ENCODE measurements around the gene CNTN4. TPM values are rescaled to one million over a fixed set of nuclear protein-coding genes. Genes with fewer than 3 reads are reported as not detected.

Gene CNTN4
- total RNA-seq, 1 donor from 2014 or later, result 22.1 TPM

- no peak overlapping the region for H3K4me3 ChIP-seq
- no peaks in the 10 kb centered on the region for H3K4me1 ChIP-seq
- no peak for TF ChIP-seq POLR2A (IDR thresholded peaks at IDR 0.05)
- TF ChIP-seq, protein P1, sequence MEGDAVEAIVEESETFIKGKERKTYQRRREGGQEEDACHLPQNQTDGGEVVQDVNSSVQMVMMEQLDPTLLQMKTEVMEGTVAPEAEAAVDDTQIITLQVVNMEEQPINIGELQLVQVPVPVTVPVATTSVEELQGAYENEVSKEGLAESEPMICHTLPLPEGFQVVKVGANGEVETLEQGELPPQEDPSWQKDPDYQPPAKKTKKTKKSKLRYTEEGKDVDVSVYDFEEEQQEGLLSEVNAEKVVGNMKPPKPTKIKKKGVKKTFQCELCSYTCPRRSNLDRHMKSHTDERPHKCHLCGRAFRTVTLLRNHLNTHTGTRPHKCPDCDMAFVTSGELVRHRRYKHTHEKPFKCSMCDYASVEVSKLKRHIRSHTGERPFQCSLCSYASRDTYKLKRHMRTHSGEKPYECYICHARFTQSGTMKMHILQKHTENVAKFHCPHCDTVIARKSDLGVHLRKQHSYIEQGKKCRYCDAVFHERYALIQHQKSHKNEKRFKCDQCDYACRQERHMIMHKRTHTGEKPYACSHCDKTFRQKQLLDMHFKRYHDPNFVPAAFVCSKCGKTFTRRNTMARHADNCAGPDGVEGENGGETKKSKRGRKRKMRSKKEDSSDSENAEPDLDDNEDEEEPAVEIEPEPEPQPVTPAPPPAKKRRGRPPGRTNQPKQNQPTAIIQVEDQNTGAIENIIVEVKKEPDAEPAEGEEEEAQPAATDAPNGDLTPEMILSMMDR (IDR thresholded peaks at IDR 0.05), result no peak
- TF ChIP-seq POLR2AphosphoS5 (IDR thresholded peaks at IDR 0.05; ENCODE audit: insufficient read depth in 1 of 2, low read depth in 1 of 2), result no peak
- intact Hi-C loops (cut with DNase I), result no loop called here
- no peaks in the 10 kb centered on the region for H3K9me3 ChIP-seq
- no peak for DNase-seq (ENCODE audit: extremely low spot score in 2 of 2)
- H3K36me3 ChIP-seq, result no peaks in the 10 kb centered on the region
- no peaks in the 10 kb centered on the region for H3K27me3 ChIP-seq
- H3K27ac ChIP-seq, result no peak overlapping the region
Measured at GRCh38 chr3:2861120-2861519, 762.5 kb downstream of the CNTN4 start.

GRCh38 chr3:2861920-2862319 is 763.3 kb downstream of the CNTN4 start:
- Histone ChIP-seq H3K9me3 (no peaks in the 10 kb centered on the region), H3K27ac (no peak overlapping the region), H3K36me3 (no peaks in the 10 kb centered on the region), H3K4me3 (no peak overlapping the region), H3K27me3 (no peaks in the 10 kb centered on the region), H3K4me1 (no peaks in the 10 kb centered on the region)
- DNase-seq (ENCODE audit: extremely low spot score in 2 of 2), result no peak
- TF ChIP-seq POLR2A (IDR thresholded peaks at IDR 0.05), result no peak
- no peak for TF ChIP-seq POLR2AphosphoS5 (IDR thresholded peaks at IDR 0.05; ENCODE audit: insufficient read depth in 1 of 2, low read depth in 1 of 2)
- TF ChIP-seq, protein P1 (IDR thresholded peaks at IDR 0.05), result no peak
- intact Hi-C loops (cut with DNase I), result no loop called here

GRCh38 chr3:2862366-2862765 is 763.7 kb downstream of the CNTN4 start:
- Histone ChIP-seq H3K4me1 (no peaks in the 10 kb centered on the region), H3K27ac (no peak overlapping the region), H3K9me3 (no peaks in the 10 kb centered on the region), H3K36me3 (no peaks in the 10 kb centered on the region), H3K27me3 (no peaks in the 10 kb centered on the region), H3K4me3 (no peak overlapping the region)
- TF ChIP-seq POLR2AphosphoS5 (IDR thresholded peaks at IDR 0.05; ENCODE audit: insufficient read depth in 1 of 2, low read depth in 1 of 2), result no peak
- TF ChIP-seq, protein P1 (IDR thresholded peaks at IDR 0.05), result no peak
- no peak for TF ChIP-seq POLR2A (IDR thresholded peaks at IDR 0.05)
- no peak for DNase-seq (ENCODE audit: extremely low spot score in 2 of 2)
- intact Hi-C loops (cut with DNase I), result no loop called here

- DNase-seq (ENCODE audit: extremely low spot score in 2 of 2), result no peak
- Histone ChIP-seq H3K27ac (no peak overlapping the region), H3K4me1 (no peaks in the 10 kb centered on the region), H3K27me3 (no peaks in the 10 kb centered on the region), H3K36me3 (no peaks in the 10 kb centered on the region), H3K4me3 (no peak overlapping the region), H3K9me3 (no peaks in the 10 kb centered on the region)
- TF ChIP-seq POLR2A (IDR thresholded peaks at IDR 0.05), result no peak
- TF ChIP-seq POLR2AphosphoS5 (IDR thresholded peaks at IDR 0.05; ENCODE audit: insufficient read depth in 1 of 2, low read depth in 1 of 2), result no peak
- TF ChIP-seq, protein P1 (IDR thresholded peaks at IDR 0.05), result no peak
- intact Hi-C loops (cut with DNase I), result no loop called here
Measured at GRCh38 chr3:2863127-2863526, 764.5 kb downstream of the CNTN4 start.

GRCh38 chr3:2869905-2870304 is 771.2 kb downstream of the CNTN4 start:
- DNase-seq (ENCODE audit: extremely low spot score in 2 of 2), result no peak
- Histone ChIP-seq H3K4me1 (no peaks in the 10 kb centered on the region), H3K36me3 (no peaks in the 10 kb centered on the region), H3K9me3 (no peaks in the 10 kb centered on the region), H3K4me3 (no peak overlapping the region), H3K27ac (no peak overlapping the region), H3K27me3 (no peaks in the 10 kb centered on the region)
- intact Hi-C loops (cut with DNase I), result no loop called here
- TF ChIP-seq POLR2A (IDR thresholded peaks at IDR 0.05) (no peak), POLR2AphosphoS5 (IDR thresholded peaks at IDR 0.05; ENCODE audit: insufficient read depth in 1 of 2, low read depth in 1 of 2) (no peak)
- TF ChIP-seq, protein P1 (IDR thresholded peaks at IDR 0.05), result no peak

Data from vagina (tissue), 2 donors.